Inflammatory macrophage (primary cell): ENCODE results near the gene OR6B1.

ENCODE experiments used
- DNase-seq, 2 donors: peaks; one replicate each; pipeline ENCODE4 v3.0.0-alpha.2; 2020 to 2022
- total RNA-seq, 18 experiments: gene quantifications; one replicate each; lab custom pipeline; 2026; ENCODE audit warnings: mixed read lengths in 6 of 18, inconsistent platforms in 2 of 18; lab: John Stamatoyannopoulos, UW

The OR6B1 gene
- total RNA-seq, result 0 to 0.22 (median 0) reads per million in 18 experiments

GRCh38 chr7:144000020-144000419 is at the start of gene OR6B1:
OR6B1 (plus strand) TSS chr7:144000320; CDS start chr7:144003997, 3,677 bp downstream.
- DNase-seq, result no peak

DNA sequence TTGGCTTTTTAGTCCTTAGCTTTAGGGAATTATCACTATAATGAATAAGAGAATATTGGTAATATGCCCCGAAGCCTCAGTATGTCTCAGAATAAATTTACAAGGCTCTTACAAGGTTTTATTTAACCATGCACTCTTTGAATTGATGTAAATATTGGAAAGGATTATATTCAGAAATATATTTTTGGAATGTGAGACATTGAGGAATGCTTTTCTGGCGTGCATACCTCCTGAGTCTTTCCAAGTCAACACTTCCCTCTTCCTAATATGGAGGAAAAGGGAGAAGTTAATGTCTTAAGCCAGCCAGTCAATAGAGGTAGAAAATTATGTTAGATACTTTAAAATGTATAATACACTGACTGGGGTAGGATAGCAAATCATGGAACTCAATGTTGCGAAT is 46.7 kb upstream of the OR6B1 start:
- no peak for DNase-seq

DNA sequence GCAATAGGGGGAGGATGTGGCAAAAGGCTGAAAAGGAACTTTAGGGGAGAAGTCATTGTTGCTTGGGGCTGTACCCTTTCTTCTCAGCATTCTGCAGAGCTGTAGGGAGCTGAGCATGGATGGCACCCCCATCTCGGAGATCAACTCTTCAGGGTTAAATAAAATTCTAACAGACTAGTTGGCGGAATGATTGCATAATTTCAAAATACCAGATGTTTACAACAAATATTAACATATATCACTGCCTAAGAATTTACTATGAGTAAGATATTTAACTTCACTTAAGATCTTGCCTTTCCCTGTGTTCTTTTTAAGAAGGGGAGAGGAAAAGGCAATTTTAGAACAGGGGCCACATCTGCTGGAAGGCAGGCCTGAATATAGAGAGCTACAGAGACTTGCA is 46.0 kb upstream of the OR6B1 start:
- no peak for DNase-seq

DNA sequence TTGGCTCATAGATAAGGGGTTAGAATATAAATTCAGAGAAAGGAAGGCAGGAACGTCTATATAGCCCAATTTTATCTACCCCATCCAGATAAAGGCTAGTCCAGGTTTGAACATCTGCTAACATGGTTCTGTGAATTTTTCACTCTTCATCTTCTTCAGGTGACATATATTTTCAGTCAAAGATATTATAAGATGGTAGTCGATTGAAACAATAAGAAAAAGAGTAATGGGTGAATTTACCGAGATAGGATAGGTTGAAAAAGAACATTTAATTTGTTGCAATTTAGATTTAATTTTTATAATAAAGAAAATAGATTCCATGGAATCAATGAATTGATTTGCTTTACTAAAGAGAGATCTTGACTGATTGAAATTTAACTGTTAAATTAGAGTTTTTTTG is 45.6 kb upstream of the OR6B1 start, which contains the start of gene OR2F1:
TSS of gene OR2F1 (plus strand) at position 301 of the 400 bp plus-strand sequence. CDS start 5,127 bp downstream, outside the sequence.
- no peak for DNase-seq

- DNase-seq, result no peak
These were observed 41.3 kb upstream of the OR6B1 start for GRCh38 chr7:143958781-143959180.

DNA sequence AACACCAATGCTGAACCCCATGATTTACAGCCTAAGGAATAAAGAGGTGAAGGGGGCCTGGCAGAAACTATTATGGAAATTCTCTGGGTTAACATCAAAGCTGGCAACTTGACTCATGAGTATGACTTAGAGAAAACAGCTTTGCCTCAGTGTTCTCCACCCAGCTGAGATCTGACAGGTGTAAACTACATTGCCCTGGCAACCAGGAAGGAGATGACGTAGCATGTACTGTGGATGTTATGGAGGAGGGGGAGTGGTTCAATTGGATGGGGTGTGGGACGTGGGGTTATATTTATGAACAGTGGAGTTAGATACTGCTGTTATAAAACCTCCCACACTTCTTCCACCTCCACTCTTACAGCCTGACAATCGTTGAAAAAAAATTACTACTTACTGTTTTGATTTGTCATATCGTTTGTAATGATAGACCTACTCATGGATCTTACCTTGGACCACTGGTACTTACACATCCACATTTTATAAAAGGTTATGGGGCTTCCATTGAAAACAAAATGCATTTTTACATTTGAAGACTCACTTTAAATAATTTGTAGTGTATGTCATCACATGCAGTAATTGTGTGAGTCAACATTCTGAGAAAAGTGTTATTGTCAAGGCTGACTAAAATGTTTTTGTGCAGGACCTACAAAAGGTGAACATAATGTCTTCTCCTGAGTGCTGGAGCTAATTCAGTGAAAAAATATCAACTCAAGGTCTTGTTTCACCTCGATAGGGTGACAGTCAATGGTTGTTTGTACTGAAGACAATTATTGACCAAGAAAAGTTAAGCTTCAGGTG is 39.1 kb upstream of the OR6B1 start:
- no peak for DNase-seq

DNA sequence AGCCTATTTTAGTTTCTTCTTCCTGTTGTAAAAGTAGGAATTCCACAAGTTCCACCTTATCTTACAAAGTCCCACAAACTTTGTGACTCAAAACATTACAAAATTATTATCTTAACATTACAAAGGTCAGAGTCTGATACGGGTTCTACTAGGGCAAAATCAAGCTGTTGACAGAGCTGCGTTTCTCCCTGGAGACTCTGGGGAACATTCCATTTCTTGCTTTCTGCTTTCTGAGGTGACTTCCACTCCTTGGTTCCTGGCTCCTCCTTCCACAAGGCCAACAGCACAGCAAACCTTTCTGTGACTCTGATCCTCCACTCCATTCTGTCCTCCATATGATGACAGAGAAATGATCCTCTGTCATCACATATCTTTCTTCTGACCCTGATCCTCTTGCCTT is 34.8 kb upstream of the OR6B1 start:
- no peak for DNase-seq

DNA sequence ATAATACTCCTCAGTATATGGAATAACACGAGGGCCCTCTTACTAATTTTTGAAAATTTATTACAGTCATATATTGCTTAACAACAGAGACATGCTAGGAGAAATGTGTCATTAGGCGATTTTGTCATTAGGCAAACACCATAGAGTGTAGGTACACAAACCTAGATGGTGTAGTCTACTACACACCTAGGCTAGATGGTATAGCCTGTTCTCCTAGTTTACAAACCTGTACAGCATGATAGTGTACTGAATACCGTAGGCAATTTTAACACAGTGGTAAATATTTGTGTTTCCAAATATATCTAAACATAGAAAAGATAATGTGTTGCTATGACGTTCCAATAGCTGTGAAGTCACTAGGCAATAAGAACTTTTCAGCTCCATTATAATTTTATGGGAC is 32.7 kb upstream of the OR6B1 start:
- no peak for DNase-seq

DNA sequence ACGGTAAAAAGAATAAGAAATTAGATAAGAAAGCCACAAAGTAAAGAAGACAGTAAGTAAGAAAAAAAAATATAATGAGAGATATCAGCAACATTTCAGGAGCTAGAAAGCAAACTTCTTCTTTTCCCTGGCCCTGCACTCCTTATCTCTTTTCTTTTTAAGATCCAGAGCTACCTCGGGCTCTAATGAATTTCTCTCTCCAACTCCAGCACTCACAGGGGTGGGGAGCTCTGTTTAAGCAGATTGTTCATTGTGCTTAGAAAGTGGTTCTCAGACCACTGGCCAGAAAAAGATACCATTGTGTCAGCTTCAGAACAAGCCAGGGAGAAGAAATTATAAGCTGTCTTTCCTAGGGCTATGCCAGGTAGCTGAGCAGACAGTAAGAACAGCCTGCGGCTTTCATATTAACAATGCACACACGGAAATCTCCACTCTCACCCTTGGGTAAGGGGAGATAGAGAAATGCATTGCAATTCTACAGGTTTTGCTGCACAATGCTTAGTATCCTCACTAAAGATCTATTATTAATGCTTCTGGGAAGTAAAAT is 26.2 kb upstream of the OR6B1 start:
- DNase-seq, result no peak

- no peak for DNase-seq
These were observed 25.7 kb upstream of the OR6B1 start for GRCh38 chr7:143974459-143974858.

GRCh38 chr7:143975617-143976016 is 24.5 kb upstream of the OR6B1 start:
- DNase-seq, result no peak

- no peak for DNase-seq
These were observed 21.5 kb upstream of the OR6B1 start for GRCh38 chr7:143978585-143978984.

DNA sequence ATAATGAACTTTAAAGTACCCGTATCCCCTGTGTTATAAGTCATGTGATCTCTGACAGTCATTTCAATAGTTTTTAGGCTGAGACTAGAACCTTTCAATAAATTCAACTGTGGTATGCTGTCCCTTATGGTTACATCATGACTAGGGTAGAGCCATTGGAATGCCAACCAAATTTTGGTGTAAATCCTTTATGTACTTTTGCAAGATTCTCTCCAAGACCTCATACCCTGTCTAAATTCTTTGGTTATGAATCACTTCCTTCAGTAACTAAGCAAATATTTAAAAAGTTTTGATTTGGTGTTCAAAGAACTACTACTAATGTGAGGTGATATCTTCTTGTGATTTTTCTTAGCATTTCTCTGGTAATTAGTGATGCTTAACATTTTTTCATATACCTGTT is 20.8 kb upstream of the OR6B1 start:
- DNase-seq, result no peak

DNA sequence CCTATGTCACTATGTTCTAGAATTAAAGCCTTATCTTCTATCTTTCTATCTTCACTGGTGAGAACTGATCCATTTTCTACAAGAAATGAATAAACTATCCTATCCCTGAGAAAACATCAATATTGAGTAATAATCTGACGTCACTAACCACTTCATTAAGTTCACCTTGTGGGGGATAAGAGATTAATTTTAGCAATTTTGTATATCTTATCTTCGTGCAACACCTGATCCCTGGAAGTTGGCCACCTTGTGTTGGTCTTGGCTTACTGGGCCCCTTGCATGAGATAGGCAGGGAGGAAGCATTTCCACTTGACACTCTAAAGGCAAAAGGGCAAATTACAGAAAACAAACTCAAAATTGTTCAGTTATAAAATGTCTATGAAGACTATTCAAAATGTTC is 20.1 kb upstream of the OR6B1 start:
- no peak for DNase-seq

- no peak for DNase-seq
These were observed 19.2 kb upstream of the OR6B1 start for GRCh38 chr7:143980746-143981510.

DNA sequence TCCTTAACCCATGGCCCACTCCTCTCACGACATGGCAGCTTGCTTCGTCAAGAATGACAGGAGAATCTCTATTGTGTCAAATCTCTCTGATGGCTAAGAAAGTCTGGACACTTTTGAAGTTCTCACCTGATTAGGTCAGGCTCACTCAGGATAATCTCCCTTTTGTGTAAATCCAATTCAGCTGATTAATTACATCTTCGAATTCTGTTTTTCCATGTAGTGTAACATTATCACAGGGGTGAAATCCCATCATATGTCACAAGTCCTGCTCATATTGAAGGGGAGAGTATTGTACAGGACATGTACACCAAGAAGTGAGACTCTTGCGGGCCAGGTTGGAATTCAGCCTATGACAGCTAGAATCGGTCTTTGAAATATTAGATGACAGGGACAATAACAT is 16.2 kb upstream of the OR6B1 start:
- no peak for DNase-seq

DNA sequence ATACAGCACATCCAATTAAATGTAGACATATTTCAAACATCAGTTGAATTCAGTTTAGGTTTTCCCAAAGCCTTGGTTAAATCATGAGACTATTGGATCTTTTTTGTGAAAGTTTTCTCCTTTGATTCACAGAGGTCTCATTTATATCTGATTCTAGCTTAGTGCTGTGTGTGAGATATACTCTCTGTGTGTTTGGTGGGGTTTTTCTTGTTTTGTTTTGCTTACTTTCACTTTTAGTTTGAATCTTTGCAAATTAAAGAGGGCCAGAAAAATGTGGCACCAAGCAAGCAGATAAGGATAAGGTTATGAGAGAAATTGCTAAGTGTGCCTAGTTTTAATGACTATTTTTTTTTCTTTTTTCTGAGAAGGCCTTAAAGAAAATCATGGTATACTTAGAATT is 12.6 kb upstream of the OR6B1 start:
- no peak for DNase-seq

- DNase-seq, result no peak
These were observed 11.0 kb upstream of the OR6B1 start for GRCh38 chr7:143988976-143989745.

DNA sequence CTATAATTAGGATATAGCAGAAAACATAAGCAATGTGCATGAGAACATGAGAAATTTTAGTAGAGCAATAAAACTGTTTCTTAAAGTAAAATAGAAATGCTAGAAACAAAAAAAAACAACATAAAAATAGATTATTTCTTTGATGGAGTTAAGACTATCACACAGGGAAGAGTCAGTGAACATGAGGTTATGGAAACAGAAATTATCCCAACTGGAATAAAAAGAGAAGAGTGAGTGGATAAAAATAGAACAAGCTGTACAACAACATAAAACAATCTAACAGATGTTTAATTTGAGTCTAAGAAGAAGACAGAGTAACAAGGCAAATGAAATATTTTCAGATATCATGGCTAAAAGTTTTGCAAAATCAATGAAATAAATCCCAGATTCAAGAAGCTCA is 7.5 kb upstream of the OR6B1 start:
- DNase-seq, result no peak

GRCh38 chr7:143993924-143994323 is 6.2 kb upstream of the OR6B1 start:
- DNase-seq, result no peak

DNA sequence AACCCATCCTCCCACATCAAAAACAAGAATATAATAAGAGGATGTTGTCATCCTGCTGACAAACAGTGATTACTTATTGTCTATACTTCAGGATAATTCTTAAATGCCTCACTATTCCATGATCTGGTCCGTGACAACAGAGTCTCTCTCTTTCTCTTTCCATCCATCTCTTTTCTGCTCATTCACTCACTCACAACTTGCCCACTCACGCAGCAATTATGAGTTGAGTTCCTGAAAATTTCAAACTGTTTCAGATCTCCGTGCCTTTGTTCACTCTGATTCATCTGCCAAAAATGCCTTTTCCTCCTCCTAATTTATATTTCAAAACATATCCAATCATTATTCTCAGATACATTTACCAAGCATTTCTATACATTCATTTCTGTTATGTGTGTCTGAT is 1.4 kb downstream of the OR6B1 start:
- DNase-seq, result no peak

DNA sequence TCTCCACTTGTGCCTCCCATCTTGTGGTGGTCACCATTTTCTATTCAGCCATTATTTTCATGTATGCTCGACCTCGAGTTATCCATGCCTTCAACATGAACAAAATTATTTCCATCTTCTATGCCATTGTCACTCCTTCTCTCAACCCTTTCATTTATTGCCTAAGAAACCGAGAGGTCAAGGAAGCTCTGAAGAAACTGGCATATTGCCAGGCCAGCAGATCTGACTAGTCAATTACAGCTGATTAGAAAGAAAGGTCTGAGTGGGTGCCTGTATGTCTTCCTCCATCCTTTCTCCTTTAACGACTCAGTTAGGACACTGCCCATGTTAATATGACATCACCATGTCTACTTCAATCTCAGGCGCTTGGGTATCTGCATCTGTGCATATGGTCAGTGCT is 4.6 kb downstream of the OR6B1 start:
- DNase-seq, result no peak
